Activated naive CD4-positive, alpha-beta T cell (primary cell): ENCODE results near the gene LGR5.

ENCODE experiments used
- DNase-seq, 4 experiments: peaks; one replicate each; lab custom pipeline; 2025; lab: John Stamatoyannopoulos, UW

LGR5 gene, protein sequence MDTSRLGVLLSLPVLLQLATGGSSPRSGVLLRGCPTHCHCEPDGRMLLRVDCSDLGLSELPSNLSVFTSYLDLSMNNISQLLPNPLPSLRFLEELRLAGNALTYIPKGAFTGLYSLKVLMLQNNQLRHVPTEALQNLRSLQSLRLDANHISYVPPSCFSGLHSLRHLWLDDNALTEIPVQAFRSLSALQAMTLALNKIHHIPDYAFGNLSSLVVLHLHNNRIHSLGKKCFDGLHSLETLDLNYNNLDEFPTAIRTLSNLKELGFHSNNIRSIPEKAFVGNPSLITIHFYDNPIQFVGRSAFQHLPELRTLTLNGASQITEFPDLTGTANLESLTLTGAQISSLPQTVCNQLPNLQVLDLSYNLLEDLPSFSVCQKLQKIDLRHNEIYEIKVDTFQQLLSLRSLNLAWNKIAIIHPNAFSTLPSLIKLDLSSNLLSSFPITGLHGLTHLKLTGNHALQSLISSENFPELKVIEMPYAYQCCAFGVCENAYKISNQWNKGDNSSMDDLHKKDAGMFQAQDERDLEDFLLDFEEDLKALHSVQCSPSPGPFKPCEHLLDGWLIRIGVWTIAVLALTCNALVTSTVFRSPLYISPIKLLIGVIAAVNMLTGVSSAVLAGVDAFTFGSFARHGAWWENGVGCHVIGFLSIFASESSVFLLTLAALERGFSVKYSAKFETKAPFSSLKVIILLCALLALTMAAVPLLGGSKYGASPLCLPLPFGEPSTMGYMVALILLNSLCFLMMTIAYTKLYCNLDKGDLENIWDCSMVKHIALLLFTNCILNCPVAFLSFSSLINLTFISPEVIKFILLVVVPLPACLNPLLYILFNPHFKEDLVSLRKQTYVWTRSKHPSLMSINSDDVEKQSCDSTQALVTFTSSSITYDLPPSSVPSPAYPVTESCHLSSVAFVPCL

DNA sequence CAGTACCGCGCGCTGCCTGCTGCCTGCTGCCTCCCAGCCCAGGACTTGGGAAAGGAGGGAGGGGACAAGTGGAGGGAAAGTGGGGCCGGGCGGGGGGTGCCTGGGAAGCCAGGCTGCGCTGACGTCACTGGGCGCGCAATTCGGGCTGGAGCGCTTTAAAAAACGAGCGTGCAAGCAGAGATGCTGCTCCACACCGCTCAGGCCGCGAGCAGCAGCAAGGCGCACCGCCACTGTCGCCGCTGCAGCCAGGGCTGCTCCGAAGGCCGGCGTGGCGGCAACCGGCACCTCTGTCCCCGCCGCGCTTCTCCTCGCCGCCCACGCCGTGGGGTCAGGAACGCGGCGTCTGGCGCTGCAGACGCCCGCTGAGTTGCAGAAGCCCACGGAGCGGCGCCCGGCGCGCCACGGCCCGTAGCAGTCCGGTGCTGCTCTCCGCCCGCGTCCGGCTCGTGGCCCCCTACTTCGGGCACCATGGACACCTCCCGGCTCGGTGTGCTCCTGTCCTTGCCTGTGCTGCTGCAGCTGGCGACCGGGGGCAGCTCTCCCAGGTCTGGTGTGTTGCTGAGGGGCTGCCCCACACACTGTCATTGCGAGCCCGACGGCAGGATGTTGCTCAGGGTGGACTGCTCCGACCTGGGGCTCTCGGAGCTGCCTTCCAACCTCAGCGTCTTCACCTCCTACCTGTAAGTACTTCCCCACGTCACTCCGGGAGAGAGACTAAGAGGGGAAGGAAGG is at the start of gene LGR5:
Gene LGR5 (plus strand): TSS at position 186 of the 732 bp plus-strand sequence. CDS start 283 bp downstream, at position 469.
- DNase-seq: no peak

DNA sequence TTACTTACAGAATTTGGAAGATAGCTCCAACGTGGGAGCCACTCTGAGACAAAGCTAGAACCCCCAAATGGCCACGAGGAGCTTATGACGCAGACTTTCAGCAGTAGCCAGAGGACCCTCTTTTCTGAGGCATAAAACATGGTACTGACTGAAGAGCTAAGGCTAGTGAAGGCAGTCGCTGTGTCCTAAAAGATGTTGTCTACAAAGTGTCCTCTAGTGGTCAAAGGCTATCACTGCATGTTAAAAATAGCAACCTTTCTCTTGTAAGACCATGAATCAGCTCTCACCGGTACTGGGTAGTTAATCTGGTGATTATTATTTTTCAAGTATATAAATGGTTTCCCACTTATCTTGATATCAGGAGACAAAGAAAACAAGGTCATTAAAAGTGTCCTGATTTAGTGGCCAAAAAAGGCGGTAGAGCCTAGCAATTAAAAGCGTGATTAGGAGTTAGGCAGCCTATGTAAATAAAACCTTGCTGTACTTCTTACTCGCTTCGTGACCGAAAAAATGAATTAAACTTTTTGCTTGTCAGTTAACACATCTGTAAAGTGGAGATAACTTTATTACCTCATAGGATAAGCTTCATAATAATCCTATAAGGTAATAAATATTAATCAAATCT is 47.0 kb upstream of the LGR5 start:
- DNase-seq: no peak

DNA sequence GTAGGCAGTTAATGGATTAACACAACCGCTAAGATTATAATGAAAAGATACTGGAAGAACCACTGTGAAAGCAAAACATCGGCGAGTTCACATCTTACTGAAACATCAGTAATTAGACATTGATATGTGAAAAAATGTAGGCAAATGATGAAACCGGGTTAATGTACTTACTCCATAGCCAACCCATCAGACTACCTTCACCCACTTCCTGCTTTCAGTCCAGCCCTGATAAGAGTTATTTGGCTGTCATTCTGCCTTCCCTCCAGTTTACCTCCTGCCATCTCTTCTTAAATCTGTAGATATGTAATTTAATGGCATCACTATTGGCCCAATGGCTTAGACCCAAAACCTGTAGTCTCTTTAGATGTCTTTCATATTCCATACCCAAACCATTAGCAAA is 46.0 kb upstream of the LGR5 start:
- DNase-seq: no peak

DNA sequence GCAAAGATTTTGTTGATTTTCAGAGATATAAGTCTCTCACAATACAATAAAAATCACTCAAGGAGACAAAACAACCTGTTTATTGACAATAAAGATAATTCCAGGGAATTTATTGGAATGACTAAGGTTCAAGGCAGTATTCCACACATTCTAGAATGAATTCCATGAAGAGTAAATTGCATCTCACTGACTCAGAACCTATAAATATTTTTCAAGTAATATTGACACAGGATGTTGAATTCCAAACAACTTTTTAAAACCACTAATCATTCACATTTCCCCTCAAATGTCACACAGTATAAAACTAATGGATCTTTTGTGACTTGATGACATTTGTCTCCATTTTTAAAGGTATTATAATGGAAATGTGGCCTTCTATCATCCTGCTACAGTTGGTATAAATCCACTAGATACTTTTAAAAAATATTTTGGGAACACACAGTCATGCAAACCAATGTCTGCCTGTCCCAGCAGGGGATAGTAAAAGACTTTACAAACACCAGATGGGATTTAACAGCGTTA is 42.1 kb upstream of the LGR5 start:
- DNase-seq: no peak

DNA sequence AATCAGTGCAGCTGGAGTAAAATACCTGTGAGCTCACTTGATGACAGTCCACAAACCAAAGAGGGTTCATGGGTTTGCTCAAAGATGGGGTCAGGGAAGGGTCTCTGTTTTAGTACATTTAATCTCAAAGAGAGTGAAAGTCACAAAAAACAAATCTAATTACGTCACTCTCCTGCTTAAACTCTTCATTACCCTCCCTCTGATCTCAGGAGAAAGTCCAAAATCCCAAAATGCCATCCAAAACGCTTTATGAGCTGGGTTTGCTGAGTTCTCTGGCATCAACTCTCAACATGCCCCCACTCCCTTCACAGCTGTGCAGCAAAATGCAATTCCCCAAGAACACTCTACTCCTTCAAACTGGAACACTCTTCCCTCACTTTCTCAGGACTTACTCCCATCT is 40.4 kb upstream of the LGR5 start:
- no peak for DNase-seq

DNA sequence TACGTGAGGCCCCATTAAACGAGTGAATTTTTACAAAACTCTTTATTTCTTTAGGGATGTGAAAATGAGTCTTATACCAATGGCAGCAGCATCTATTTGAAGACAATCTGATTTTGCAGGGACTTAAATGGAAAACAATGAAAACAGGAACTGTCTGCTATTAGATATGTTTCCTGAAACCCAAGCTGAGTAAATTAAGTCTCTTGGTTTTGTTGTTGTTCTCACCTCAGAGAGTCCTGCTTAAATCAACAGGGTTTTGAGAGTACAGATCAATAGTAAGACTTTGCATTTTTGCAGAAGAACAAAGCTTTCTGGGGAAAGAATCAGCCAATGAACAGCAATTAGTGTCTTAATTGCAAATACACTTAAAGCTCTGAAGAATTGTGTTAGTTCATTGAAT is 39.1 kb upstream of the LGR5 start:
- no peak for DNase-seq

DNA sequence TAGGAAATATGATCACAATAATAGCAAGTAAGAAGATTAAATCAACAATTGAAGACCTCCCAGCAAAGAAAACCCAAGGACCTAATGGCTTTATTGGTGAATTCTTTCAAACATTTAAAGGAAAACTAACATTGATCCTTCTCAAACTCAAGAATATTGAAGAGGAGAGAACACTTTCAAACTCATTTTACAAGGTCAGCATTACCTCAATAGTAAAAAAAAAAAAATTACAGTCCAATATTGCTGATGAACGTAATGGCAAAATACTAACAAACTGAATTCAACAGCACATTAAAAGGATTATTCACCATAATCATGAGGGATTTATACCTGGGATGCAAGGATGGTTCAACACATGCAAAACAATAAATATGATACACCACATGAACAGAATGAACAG is 33.7 kb upstream of the LGR5 start:
- DNase-seq: no peak

DNA sequence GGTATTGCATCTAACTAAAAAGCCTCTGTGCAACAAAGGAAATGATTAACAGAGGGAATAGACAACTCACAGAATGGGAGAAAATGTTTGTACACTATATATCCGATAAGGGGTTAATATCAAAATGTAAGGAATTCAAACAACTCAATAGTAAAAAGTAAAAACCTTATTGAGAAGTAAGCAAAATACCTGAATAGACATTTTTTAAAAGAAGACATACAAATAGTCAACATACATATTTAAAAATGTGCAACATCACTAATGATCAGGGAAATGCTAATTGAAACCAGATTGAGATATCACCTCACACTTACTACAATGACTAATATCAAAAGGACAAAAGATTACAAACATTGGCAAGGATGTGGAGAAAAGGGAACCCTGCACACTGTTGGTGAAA is 31.9 kb upstream of the LGR5 start:
- no peak for DNase-seq

DNA sequence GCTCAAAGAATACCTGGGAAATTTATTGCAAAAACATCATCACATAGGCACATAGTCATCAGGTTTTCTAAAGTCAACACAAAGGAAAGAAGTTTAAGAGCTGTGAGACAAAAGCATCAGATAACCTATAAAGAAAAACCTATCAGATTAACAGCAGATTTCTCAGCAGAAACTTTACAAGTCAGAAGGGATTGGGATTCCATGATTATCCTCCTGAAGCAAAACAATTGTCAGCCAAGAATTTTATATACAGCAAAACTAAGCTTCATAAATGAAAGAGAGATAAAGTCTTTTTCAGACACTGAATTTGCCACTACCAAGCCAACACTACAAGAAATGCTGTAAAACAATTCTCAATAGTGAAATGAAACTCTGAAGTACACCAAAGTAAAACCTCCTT is 28.8 kb upstream of the LGR5 start:
- DNase-seq: no peak

DNA sequence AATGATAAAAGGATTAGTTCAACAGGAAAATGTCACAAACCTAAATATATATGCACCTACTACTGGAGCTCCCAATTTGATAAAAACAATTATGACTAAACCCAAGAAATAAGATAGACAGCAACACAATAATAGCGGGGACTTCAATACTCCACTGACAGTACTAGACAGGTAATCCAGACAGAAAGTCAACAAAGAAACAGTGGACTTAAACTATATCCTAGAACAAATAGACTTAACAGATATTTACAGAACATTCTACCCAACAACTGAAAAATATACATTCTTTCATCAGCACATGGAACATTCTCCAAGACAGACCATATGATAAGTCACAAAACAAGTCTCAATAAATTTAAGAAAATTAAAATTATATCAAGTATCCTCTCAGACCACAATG is 28.0 kb upstream of the LGR5 start:
- DNase-seq: no peak

DNA sequence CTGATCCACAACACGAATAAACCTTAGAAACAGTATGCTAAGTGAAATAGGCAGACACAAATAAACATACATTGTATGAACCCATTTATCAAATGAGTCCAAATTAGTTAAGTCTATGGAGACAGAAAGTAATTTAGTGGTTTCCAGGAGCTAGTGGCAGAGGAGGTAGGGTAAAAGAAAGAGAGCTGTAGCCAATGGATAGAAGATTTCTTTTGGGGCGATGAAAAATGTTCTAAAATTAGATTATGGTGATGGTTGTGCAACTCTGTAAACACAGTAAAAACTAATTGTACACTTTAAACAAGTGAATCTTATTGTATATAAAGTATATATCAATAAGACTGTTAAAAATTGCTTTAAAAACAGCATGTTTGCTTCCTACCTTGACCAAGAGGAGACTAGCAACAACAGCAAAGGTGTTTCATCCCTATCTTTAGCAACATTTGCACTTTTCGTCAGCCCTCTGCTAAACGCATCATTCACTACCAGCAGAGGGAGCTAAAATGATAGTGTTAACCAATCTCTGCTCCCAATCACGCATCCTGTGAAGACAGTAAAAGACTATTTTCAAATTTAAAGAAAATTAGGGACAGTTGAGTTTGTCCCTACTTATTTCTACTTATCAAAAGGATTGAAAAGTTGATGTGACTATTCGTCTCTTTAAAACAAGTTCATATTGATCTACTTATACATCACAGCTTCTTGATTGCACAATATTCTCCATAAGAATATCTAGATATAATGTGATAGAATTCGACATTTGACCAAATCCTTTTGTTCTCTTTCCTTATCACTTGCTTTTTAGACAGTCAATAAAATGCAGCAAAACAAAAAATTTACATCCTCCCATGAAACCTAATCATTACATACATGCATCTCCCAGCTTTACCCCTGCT is 24.0 kb upstream of the LGR5 start:
- DNase-seq: no peak

DNA sequence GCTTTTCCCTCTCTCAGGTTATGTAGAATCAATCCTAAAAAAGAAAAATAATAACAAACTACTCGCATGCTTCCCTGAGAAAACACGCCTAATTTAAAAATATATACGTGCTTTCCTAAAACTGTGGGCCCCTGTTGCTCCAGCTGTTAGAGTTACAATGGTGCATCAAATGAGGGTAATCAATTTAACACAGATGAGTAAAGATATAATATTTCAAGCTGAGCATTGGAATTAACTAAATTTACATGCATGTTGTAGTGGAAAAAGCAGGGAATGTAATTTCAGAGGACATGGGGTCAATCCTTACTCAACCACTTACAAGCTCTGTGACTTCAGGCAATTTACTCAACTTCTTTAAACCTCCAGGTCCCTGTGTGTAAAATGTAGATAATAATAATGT is 22.4 kb upstream of the LGR5 start:
- no peak for DNase-seq

DNA sequence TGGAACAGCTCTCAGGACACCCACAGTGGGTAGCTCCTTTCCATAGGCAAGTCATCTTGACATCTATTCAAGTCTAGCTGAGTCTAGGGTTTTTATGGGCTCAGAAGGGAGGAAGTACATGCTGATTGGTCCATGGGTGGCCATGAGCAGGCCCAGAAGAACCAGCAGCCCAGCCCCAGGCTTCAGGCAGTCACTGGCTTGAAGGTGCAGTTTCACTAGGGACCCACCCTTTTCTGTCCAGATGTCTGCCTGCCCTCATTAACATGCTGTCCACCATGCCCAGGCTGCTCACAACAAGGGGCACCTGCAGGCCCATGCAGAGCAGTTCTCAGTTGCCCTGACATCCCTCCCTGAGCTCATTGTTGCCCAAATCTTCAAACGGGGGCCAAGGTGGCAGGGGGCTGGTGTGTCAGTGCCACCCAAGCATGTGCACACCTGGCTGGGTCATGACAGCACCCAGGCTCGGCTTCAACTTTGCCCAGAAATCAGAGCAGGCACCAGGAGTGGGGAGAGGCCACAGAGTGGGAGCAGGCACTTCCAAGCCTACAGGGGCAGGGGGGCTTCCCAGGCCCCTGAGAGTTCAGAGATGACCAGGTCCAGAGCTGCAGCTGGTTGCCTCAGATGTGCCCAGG is 18.7 kb upstream of the LGR5 start:
- DNase-seq: no peak

DNA sequence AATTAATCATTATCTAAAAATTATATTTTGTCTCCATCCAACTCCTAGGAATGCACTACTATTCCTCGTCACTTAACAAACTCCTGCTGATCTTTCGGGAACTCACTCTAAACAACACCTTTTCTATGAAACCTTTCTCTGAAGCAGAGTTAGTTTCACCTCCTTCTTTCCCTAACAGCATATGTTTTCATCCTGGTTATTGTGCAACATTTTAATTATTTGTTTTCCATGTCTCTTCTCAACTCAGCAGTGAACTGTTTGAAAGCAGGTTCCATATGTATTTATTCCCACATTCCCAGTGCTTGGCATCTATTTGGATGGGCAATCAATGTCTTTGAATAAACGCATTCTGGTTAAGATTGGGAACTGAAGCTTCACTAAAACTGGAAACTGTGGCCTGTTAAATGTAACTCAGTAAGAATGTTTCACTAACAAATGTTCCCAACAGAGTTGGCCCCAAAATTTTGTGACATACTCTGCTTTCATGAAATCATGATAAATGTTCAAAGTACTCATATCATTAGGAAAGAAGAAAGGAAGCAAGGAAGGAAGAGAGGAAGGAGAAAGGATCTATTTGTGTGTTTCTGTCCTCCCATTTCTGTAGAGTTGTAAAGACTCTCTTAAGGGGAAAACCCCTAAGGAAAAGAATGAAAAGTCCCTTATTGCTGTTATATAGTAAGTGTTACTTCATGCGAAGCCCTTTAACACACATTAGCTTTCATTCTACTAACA is 13.9 kb upstream of the LGR5 start:
- DNase-seq: no peak

DNA sequence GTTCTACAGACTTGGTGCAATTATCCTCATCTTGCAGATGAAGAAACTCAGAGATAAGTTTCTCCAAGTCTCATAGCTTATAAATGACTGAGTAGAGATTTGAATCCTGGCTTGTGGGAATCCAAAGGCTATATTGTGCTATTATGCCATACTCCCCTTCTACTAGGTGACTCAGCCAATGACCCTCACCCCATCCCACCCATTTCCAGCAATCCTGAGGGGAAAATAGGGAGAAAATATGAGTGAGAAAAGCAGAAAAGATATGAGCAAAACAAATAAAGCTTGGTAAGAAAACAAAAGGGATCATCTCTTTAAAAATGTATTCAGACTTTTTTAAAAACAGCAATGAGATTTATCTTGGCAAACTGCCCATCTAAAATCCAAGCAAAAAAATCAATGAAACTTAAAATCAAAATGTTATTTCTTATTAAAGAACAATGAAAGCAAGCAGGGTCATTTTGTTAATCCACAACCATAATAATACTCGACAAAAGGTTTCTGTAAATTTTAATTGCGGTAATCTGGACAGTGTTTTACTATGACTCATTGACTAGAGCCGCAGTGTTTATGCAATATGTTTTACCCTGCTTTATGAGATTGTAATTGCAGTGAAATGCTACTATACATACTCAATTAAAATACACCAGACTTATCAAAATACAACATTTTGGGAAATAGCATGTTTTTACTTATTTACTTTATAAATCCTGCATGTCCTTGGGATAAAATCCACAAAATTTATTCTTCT is 13.1 kb upstream of the LGR5 start:
- DNase-seq: no peak

DNA sequence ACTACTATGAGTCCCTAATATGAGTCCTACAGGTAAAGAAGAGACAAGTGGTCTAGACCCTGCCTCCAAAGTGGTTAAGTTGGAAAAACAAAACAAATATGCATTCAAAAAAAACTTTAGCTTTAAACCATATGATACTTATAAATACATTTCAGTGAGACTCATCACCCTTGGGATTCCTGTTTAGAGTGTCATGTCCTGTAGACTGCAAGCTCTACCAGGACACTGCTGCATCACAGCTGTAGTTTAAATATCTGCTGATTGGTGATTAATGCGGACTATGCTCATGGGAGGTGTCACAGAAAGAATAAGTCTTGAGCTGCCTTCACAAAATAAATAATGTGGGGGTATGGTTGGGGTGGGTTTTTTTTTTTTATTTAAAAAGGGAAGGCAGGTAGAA is 8.8 kb upstream of the LGR5 start:
- DNase-seq: no peak

DNA sequence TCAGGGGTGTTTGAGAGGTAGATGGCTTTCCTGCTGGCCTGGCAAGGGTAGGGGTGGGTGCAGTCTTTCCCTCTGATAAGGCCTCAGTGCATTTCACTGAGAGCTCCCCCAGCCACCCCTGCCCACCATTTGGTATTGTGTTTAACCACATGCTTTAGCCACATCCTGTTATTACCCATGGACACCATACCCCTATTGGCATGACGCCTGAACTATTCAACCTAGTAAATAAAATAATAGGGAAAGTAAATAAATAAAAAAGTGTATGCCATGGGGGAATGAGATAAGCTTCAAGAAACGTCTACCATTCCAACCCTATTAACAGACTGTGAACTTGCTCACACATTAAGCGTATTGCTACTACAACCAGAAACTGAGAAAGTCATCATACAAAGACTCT is 7.6 kb upstream of the LGR5 start:
- DNase-seq: no peak

DNA sequence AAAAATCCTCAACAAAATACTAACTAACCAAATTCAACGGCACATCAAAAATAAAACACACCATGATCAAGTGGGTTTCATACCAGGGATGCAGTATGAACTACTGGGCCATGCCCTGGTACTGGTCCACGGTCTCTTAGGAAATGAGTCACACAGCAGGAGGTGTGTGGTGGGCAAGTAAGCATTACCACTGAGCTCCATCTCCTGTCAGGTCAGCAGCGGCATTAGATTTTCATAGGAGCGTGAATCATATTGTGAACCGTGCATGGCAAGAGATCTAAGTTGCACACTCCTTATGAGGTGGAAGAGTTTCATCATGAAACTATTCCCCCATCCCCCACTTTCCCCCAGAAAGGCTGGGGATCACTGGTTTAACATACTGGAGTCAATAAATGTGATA is 6.7 kb upstream of the LGR5 start:
- DNase-seq: no peak

DNA sequence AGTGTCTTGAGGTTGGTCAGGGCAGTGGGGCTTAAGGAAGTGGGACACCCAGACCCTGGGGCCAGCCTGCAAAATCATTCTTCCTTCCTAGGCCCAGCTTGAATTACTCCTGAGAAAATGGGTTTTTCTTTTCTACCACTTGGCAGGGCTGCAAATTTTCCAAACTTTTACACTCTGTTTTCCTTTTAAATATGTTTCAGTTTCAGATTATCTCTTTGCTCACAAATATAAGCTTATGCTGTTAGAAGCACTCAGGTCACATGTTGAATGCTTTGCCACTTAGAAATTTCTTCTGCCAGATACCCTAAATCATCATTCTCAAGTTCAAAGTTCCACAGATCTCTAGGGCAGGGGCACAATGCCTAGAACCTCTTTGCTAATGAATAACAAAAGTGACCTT is 2.9 kb upstream of the LGR5 start:
- no peak for DNase-seq
